Retina (tissue), 1 donor: Measurements from ENCODE around the gene NCS1.

Source experiments
- DNase-seq: peaks from one replicate; pipeline ENCODE4 v3.0.0-alpha.2; 2016

NCS1 gene

GRCh38 chr9:130149031-130149430 is 23.2 kb upstream of the NCS1 start:
- DNase-seq, result no peak

- DNase-seq, result no peak
Observed at GRCh38 chr9:130149654-130150286, 22.4 kb upstream of the NCS1 start.

DNA sequence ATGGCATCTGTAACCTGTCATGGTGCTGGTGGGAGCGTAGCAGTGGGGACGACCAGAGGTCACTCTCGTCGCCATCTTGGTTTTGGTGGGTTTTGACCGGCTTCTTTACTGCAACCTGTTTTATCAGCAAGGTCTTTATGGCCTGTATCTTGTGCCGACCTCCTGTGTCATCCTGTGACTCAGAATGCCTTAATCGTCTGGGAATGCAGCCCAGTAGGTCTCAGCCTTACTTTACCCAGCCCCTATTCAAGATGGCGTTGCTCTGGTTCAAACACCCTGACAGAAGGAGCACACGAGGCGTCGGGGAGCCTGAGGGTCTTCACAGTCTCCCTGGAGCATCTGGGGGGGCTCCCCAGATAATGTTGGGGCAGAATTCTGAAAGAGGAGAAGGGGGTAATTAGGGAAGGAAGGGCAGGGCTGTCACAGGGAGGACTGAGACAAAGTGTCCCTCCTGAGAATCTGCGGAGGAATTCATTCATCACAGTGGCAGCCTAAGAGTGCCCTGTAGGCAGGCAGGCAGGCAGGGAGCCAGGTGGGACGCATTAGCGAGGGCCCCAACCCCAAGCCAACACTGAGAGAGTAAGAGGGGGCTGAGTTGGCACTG is 21.3 kb upstream of the NCS1 start:
- no peak for DNase-seq

- DNase-seq, result no peak
Observed at GRCh38 chr9:130154816-130155215, 17.4 kb upstream of the NCS1 start.

GRCh38 chr9:130155647-130156046 is 16.6 kb upstream of the NCS1 start:
- DNase-seq, result no peak

DNA sequence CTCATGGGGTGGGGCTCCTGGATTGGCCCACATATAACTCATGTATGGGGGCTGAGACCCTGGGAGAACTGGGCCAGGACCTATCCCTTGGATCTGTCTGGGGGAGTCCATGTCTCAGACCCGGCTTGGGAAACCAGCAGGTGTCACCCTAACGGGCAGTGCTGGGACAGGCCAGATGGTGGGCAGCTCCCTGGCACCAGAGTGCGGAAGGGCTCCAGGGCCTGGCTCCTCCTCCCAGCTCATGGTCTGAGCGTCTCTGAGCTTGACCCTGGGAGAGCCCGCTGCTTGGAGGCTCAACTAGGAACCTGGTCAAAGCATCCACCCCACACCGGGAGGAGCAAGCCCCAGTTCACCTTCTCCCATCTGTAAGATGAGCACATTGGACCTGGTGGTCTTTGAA is 15.5 kb upstream of the NCS1 start:
- DNase-seq, result no peak

GRCh38 chr9:130157079-130157478 is 15.1 kb upstream of the NCS1 start:
- DNase-seq, result no peak

GRCh38 chr9:130158001-130158400 is 14.2 kb upstream of the NCS1 start:
- no peak for DNase-seq

DNA sequence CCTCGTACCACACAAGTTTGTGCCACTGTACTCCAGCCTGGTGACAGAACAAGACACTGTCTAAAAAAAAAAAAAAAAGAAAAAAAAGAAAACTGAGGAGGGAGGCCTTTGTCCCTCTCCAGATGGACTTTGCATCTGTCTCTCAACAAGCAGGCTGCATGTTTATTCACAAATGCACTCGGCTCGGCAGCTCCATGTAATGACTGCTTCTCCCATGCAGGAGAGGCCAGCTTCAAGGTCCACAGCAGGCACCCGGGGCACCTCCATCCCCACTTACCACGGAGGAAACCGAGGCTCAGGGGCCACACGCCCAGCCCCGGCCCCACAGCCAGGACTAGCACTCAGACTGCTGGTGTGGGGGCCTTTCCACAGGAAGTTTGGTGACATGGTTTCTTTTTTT is 13.1 kb upstream of the NCS1 start:
- no peak for DNase-seq

DNA sequence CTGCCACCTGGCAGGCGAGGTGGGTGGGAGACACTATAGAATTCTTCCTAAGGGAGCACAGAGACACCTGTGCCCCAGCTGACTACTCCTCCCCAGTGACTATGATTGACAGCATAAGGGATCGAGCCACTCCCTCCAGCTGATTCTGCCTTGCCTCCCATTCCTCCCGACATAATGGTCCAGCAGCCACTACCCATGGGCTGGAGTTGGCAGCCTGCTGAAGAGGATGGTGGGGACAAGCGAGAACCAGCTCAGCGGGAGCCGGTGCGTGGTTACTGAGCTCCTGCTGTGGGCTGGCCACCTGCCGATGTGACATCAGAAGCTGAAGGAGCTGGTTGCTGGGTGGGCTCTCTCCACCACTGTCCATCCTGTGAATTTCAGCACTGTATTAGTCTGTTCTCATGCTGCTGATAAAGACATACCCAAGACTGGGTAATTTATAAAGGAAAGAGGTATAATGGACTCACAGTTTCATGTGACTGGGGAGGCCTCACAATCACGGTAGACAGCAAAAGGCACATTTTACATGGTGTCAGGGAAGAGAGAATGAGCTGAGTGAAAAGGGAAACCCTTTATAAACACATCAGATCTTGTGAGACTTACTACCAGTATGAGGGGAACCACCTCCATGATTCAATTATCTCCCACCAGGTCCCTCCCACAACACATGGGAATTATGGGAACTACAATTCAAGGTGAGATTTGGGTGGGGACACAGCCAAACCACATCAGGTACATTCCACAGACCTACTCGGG is 12.1 kb upstream of the NCS1 start:
- peak; percentile 40 for DNase-seq

- DNase-seq, result no peak
Observed at GRCh38 chr9:130160862-130161470, 11.2 kb upstream of the NCS1 start.

GRCh38 chr9:130165579-130165978 is 6.6 kb upstream of the NCS1 start:
- no peak for DNase-seq

DNA sequence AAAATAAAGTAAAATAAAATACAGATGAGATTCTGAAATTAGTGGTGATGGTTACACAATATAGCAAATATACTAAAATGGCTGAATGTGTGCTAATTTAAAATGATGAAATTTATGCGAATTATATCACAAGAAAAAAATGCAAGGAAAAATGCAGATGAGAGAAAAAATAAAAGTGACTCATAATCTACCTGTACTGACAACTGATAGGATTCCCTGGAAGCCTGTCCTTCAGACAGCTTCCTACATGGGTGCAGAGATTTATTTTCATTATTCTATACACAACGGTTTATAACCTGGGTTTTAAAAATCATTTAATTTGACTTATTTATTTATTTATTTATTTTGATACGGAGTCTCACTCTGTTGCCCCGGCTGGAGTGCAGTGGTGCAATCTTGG is 5.8 kb upstream of the NCS1 start:
- DNase-seq, result no peak

DNA sequence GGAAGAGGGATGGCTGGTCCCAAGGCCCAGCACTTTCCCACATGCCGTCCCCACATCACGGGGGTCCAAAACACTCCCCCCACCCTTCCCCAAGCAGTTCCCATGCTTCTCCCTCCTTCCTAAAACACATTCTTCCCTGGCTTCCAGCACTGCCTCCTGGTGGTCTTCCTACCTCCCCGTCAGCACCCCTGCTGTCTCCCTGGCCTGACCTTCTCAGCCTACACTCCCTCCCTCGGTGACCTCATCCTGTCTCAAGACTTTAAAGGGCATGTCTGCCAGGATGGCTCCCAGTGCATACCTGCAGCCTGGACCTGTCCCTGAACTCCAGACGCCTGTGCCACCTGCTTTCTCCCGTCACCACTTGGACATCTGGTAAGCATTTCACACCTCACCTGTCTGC is 4.3 kb upstream of the NCS1 start:
- DNase-seq, result no peak

DNA sequence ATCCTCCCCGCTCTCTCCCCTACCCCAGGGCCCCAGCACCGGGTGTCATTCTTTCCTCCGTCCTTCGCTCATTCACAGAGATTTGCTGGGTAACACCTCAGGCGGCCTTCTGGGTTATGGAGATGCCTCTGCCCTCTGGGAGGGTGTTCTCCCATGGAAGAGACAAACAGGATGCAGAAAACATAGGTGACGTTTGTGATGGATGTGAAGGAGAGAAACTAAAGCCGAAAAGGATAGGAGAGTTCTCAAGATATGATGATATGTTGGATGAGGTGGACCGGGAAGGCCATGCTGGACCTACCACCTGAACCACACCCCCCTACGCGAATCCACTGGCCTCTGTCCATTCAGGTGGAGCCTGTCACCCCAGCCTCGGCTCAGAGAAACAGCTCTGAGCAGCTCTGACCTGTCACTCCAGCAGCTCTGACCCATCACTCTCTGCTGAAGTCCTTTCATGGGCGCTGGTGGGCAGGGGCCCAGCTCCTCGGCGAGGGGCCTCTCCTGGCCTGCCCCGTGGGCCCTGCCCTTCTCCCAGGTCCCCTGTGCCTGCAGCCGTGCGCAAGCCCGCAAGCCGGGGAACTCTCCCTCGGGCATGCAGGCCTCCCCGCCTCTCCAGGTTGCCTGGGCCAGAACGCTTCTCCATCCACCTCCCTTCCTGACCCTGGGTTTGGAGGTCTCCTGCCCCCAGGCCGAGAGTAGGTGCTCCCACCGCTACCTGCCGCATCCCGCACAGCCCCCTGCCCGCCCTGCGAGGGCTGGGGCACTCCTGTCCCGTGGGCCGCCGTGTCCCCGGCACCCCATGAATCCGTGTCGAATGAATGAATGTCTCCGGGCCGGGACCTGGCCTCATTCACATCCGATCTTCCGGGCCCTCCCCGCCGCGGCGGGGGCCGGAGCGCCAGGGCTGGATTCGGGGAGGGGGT is 717 bp upstream of the NCS1 start:
- peak; percentile 69 for DNase-seq

- peak; percentile 74 for DNase-seq
Observed at GRCh38 chr9:130172858-130173665, 858 bp downstream of the NCS1 start.

- DNase-seq, result no peak
Observed at GRCh38 chr9:130173666-130173983, 1.4 kb downstream of the NCS1 start.

- DNase-seq, result no peak
Observed at GRCh38 chr9:130174025-130174424, 1.8 kb downstream of the NCS1 start.

DNA sequence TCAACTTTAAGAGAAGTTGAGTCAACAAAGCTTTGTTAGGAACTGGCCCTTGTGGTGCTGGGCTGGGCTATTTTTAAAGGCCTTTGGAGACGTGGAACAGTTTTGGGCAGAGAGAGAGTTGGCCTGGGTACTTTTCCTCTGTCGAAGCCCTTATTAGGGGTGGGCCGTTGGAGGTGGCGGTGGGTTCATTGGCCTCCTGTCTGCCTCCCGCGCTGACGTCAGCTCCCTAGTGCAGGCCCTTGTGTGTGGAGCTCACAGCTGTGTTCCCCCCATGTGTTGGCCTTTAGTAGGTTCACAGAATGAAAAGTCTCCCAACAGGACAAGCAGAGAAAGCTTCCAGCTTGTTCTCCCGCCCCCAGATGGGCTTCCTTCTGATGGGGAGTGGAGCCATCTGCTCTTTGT is 2.7 kb downstream of the NCS1 start:
- no peak for DNase-seq

GRCh38 chr9:130175355-130175754 is 3.2 kb downstream of the NCS1 start:
- no peak for DNase-seq

DNA sequence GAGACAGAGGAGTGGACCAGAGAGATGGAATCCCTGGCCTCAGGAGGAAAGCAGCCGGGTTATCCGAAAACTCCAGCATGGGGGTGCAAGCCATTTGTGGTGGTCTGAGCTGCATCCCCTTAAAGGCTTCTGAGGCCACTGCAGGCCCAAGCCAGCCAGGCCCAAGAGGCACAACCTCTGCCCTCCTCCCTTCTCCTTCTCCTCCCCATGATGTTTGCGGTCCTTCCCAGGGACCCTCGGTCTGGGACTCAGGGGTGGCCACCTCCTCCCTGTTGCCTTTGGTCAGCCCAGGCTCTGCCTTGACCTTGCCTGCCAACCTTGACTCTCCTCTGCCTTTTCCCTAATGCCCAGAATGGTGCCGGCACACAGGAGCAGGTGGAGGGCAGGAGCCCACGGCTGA is 4.6 kb downstream of the NCS1 start:
- DNase-seq, result no peak
